A673 (cell line): Measurements from ENCODE around the gene TTLL6.

Experiments
- EZH2 ChIP-seq: fragments of 200-600 bp; sonication (generic); IDR thresholded peaks from 2 replicates; pipeline ENCODE4 v1.6.1; 2017; ENCODE audit warnings: borderline replicate concordance, low read depth, mild to moderate bottlenecking, mixed read lengths, antibody characterized with exemption, low read length; ENCODE audit not compliant: poor library complexity, severe bottlenecking
- TF ChIP-seq, protein P1 (sequence below): fragments of 300-800, 200-600 bp; sonication (generic); conservative IDR thresholded peaks from 2 replicates; pipeline ENCODE4 v1.5.1; 2017; ENCODE audit warnings: low read depth, mild to moderate bottlenecking, antibody characterized with exemption, low read length, moderate library complexity, mixed read lengths

DNA sequence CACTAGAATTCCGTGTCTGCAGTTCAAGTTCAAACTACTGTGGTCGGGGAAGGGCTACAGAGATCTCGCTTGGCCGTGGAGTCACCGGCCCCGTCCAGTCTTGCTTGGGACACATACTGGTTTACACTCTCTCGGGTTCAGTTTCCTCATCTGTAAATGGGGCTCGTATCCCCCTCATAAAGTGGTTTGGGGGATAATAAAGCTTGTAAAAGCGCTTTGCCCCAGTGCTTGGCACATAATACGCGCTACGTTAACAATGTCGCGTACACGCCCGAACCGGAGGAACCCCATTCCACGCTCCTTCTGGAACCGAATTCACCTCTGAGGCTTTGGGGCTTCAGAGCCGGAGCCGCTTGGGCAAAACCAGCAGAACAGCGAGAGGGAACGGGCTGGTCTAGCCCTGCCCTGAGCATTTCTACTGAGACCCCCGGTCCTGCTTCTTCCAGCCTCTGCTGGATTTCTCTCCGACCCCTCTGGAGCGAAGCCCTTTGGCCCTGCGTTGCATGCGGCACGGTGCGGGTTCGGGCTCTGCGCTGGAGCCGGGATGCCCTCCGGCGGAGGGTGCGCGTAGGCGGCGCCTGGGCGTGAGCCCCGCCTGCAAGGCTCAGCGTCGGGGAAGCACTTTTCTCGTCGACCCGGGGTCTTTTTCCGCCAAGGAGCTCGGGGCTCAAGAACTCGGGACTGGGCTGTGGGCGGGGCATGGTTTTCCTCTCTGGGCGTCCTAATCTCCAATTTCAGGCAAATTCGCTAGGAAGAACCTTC is 62.3 kb downstream of the TTLL6 start:
- TF ChIP-seq, protein P1, sequence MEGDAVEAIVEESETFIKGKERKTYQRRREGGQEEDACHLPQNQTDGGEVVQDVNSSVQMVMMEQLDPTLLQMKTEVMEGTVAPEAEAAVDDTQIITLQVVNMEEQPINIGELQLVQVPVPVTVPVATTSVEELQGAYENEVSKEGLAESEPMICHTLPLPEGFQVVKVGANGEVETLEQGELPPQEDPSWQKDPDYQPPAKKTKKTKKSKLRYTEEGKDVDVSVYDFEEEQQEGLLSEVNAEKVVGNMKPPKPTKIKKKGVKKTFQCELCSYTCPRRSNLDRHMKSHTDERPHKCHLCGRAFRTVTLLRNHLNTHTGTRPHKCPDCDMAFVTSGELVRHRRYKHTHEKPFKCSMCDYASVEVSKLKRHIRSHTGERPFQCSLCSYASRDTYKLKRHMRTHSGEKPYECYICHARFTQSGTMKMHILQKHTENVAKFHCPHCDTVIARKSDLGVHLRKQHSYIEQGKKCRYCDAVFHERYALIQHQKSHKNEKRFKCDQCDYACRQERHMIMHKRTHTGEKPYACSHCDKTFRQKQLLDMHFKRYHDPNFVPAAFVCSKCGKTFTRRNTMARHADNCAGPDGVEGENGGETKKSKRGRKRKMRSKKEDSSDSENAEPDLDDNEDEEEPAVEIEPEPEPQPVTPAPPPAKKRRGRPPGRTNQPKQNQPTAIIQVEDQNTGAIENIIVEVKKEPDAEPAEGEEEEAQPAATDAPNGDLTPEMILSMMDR: 0 out of 2 replicates have a peak, but pooled peaks have one; percentile 17
- TF ChIP-seq EZH2: no peak
